Measurements from ENCODE around the gene DHCR24.

The DHCR24 gene

DNA sequence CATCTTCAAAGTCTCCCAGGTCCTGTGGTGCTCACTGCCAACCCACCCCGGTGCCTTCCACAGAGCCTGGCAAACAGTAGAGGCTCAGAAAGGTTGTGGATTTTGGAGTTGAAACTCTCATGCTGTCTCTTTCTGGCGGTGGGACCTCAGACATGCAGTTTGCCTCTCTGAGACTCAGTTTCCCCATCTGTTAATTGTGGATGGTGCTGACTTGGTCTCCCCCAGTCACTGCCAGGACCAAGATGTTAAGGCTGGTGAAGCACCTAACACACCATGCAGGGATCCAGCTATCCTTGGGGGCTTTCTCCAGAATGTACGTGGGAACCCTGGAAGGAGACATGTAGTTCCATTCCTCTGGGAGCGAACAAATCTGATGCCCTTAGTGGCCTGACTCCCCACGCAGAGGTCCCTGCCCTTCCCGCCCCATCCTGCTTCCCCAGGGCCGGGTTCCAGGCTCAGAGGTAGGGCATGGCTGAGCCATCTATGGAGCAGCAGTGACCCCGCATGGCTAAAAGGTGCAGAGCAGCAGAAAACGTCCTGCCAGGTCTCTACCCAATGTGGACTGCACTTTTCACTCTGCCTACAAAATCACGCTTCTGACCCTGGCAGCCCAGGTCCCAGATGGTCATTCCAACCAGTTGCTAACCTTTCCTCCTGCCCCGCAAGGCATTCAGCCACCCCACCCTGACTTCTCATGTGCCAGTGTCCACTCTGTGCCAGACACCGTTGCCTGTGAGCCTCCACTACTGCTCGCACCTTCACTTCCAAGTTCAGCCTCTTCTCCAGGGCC is 76.6 kb downstream of the DHCR24 start:
- Histone ChIP-seq H3K4me3 (replicated peaks; ENCODE audit: low read depth, low read length) (no peak overlapping the region), H3K27me3 (replicated peaks; ENCODE audit: control insufficient read depth, insufficient read depth, low read length) (no peaks in the 10 kb centered on the region), H3K36me3 (ENCODE audit: control insufficient read depth, insufficient read depth, low read length) (no peaks in the 10 kb centered on the region)
- TF ChIP-seq, protein P1, sequence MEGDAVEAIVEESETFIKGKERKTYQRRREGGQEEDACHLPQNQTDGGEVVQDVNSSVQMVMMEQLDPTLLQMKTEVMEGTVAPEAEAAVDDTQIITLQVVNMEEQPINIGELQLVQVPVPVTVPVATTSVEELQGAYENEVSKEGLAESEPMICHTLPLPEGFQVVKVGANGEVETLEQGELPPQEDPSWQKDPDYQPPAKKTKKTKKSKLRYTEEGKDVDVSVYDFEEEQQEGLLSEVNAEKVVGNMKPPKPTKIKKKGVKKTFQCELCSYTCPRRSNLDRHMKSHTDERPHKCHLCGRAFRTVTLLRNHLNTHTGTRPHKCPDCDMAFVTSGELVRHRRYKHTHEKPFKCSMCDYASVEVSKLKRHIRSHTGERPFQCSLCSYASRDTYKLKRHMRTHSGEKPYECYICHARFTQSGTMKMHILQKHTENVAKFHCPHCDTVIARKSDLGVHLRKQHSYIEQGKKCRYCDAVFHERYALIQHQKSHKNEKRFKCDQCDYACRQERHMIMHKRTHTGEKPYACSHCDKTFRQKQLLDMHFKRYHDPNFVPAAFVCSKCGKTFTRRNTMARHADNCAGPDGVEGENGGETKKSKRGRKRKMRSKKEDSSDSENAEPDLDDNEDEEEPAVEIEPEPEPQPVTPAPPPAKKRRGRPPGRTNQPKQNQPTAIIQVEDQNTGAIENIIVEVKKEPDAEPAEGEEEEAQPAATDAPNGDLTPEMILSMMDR (IDR thresholded peaks at IDR 0.05; ENCODE audit: insufficient read depth, low read length, poor library complexity, severe bottlenecking): peak; percentile 89
- peak; percentile 36 for DNase-seq (ENCODE audit: extremely low read depth, insufficient read length)

DNA sequence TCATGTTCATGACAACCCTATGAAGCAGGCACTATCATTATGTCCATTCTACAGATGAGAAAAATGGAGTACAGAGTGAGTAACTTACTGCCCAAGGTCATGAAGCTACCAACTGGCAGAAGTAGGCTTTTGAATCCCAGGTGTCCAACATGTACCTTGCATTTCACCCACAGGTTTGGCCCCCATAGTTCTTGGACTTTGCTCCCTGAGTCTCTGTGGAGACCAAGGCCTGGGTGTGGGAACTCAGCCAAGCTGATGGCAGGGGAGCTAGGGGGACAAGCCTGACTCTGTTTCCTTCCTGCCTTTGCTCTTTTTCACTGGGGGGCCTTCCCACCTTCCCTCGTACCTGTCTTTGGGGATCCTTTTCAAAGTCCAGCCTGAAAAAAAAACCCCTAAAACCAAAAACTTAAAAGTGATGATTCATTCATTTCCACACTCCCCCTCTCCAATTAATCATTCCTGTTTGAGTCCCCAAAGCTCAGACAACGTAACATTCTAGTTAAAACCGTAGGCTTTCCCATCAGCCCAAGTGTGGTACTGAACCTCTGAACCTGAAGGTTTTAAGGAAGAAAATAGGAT is 77.4 kb downstream of the DHCR24 start:
- TF ChIP-seq, protein P1 (IDR thresholded peaks at IDR 0.05; ENCODE audit: insufficient read depth, low read length, poor library complexity, severe bottlenecking): no peak
- Histone ChIP-seq H3K4me3 (replicated peaks; ENCODE audit: low read depth, low read length) (no peak overlapping the region), H3K27me3 (replicated peaks; ENCODE audit: control insufficient read depth, insufficient read depth, low read length) (no peaks in the 10 kb centered on the region), H3K36me3 (ENCODE audit: control insufficient read depth, insufficient read depth, low read length) (no peaks in the 10 kb centered on the region)
- no peak for DNase-seq (ENCODE audit: extremely low read depth, insufficient read length)

DNA sequence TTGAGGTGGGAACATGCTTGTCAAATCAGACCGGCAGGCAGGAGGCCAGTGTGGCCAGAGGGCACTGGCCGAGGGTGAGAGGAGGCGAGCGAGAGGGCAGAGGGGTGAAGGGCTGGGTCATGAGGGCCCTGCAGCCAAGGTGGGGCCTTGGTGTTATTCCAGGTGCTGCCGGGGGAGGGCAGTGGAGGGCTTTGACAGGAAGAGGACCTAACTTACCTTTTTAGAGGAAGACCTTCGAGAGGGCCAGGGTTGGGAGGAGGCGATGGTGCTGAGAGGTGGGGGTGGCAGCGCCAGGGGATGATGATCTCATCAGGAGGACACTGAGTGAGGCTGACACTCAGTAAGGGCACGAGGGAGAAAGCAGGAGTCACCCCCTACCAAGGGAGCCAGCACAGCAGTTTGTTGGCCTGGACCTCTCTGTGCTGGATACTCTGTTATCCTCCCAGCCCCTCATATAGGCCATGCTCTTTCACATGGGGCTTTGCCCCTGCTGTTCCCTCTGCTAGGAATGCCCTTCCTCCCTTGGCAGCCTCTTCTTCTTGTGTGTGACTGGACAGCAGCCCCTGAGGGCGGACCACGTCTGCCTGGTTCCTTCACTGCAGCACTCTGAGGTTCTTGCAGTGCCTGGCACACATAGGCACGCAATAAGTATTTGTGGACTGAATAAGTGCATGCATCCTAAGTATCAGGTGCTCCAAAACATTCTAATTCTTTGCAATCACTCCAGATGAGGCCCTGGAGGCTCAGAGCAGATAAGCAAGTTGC is 78.4 kb downstream of the DHCR24 start:
- DNase-seq (ENCODE audit: extremely low read depth, insufficient read length): no peak
- Histone ChIP-seq H3K36me3 (ENCODE audit: control insufficient read depth, insufficient read depth, low read length) (no peaks in the 10 kb centered on the region), H3K27me3 (replicated peaks; ENCODE audit: control insufficient read depth, insufficient read depth, low read length) (no peaks in the 10 kb centered on the region), H3K4me3 (replicated peaks; ENCODE audit: low read depth, low read length) (no peak overlapping the region)
- TF ChIP-seq, protein P1 (IDR thresholded peaks at IDR 0.05; ENCODE audit: insufficient read depth, low read length, poor library complexity, severe bottlenecking): no peak

DNA sequence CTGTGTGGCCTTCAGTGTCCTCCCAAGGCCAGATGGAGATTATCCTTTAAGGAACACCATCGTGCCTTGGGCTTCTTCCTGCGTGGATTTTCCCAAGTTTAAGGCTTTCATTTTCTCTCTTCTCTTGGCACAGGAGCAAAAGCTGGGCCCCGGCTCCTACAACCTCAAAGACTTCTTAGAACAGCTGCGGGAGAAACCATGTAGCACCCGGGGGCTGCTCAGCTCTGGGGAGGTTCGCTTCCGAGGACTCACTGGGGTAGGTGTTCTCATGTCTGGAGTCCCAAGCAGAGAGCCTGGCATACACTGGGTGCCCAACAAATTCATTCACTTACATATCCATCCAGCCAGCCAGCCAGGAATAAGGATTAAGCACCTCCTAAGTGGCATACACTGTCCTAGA is 79.2 kb downstream of the DHCR24 start:
- H3K4me3 ChIP-seq (replicated peaks; ENCODE audit: low read depth, low read length): no peak overlapping the region
- TF ChIP-seq, protein P1 (IDR thresholded peaks at IDR 0.05; ENCODE audit: insufficient read depth, low read length, poor library complexity, severe bottlenecking): no peak
- H3K36me3 ChIP-seq (ENCODE audit: control insufficient read depth, insufficient read depth, low read length): no peaks in the 10 kb centered on the region
- no peak for DNase-seq (ENCODE audit: extremely low read depth, insufficient read length)
- no peaks in the 10 kb centered on the region for H3K27me3 ChIP-seq (replicated peaks; ENCODE audit: control insufficient read depth, insufficient read depth, low read length)

DNA sequence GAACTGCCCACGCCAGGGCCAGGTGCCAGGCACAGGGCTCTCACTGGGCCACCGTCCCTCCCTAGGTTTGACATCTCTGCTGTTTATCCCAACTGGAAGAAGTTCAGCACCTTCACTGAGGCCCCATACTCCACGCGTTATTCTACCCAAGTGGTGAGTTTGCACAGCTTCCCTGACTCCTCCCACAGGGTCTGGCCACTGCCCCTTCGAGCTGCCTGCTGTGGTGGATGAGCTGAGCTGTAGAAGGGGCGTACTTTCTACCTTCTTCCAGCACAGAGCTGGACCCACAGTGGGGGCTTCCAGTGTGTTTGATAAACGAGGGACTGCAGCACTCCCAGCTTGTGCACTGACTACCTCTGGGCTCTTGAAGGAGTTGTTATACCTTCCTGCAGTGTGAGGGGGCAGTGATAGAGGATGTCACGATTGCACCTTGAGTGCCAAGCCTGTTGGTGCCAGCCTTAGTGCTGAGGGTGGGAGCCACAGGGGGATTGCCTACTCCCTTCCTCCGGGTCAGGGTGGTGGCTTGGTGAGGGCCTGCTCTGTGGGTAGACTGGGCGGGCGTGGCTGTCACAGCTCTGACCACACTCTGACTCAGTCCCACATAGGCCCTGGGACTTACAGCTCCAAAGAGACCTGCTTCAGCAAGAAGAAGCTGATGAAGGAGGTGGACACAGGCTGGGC is 79.9 kb downstream of the DHCR24 start:
- no peaks in the 10 kb centered on the region for H3K27me3 ChIP-seq (replicated peaks; ENCODE audit: control insufficient read depth, insufficient read depth, low read length)
- no peak for DNase-seq (ENCODE audit: extremely low read depth, insufficient read length)
- TF ChIP-seq, protein P1 (IDR thresholded peaks at IDR 0.05; ENCODE audit: insufficient read depth, low read length, poor library complexity, severe bottlenecking): no peak
- H3K36me3 ChIP-seq (ENCODE audit: control insufficient read depth, insufficient read depth, low read length): no peaks in the 10 kb centered on the region
- no peak overlapping the region for H3K4me3 ChIP-seq (replicated peaks; ENCODE audit: low read depth, low read length)

All from GM06990 (cell line).